ENCODE measurements around the gene GIMAP8. TPM values are rescaled to one million over a fixed set of nuclear protein-coding genes. Genes with fewer than 3 reads are reported as not detected.

Gene GIMAP8
- total RNA-seq, 1 experiment from 2014 or later: 0.10 TPM

- Histone ChIP-seq H3K36me3 (ENCODE audit: control insufficient read depth, insufficient read depth, low read length) (no peaks in the 10 kb centered on the region), H3K4me1 (ENCODE audit: control insufficient read depth, insufficient read depth, low read length) (peaks cover 55% of the 10 kb centered on the region), H3K27ac (ENCODE audit: low read length) (peak overlapping the region; percentile 94), H3K4me3 (ENCODE audit: low read depth in 2 of 2, low read length in 2 of 2) (peak overlapping the region; percentile 61 to 71), H3K9me3 (ENCODE audit: control insufficient read depth, insufficient read depth, low read depth, low read length) (no peaks in the 10 kb centered on the region), H3K27me3 (ENCODE audit: control insufficient read depth, insufficient read depth, low read length) (no peaks in the 10 kb centered on the region)
- no peak for TF ChIP-seq POLR2AphosphoS5 (IDR thresholded peaks at IDR 0.05; ENCODE audit: low read depth, low read length)
- TF ChIP-seq SIN3A (IDR thresholded peaks at IDR 0.05; ENCODE audit: borderline replicate concordance, insufficient read depth, low read depth, low read length): no peak
- no peak for TF ChIP-seq REST (IDR thresholded peaks at IDR 0.05; ENCODE audit: insufficient read depth in 1 of 2, low read depth in 2 of 2, low read length in 1 of 2)
- TF ChIP-seq CTCF (IDR thresholded peaks at IDR 0.05): no peak
- TF ChIP-seq TCF7L2 (IDR thresholded peaks at IDR 0.05; ENCODE audit: low read depth, low read length): no peak
- ChIA-PET POLR2A (no interaction called here), CTCF (interaction anchor here (0.8 kb wide), 1 partner anchor 58 kb away, joined by 4 read pairs; no protein-coding TSS in a partner anchor)
- DNase-seq (ENCODE audit: low read depth, low spot score) (no peak), ATAC-seq (no peak)
- intact Hi-C loops (cut with micrococcal nuclease; ENCODE audit: unreplicated experiment) (no loop called here), in situ Hi-C loops (cut with HindIII; ENCODE audit: low pct_unique_long_range_greater_than_20kb, low sequenced_read_pairs) (no loop called here)
- no TSS peak for BruUV-seq (replicated peaks)
Measured at GRCh38 chr7:150404172-150404804, 46.1 kb upstream of the GIMAP8 start.

GRCh38 chr7:150404805-150405583 lies 45.4 kb upstream of the GIMAP8 start:
- Histone ChIP-seq H3K27ac (ENCODE audit: low read length) (peak overlapping the region; percentile 94), H3K36me3 (ENCODE audit: control insufficient read depth, insufficient read depth, low read length) (no peaks in the 10 kb centered on the region), H3K27me3 (ENCODE audit: control insufficient read depth, insufficient read depth, low read length) (no peaks in the 10 kb centered on the region), H3K4me1 (ENCODE audit: control insufficient read depth, insufficient read depth, low read length) (peaks cover 48% of the 10 kb centered on the region), H3K4me3 (ENCODE audit: low read depth in 2 of 2, low read length in 2 of 2) (peak overlapping the region; percentile 61 to 71), H3K9me3 (ENCODE audit: control insufficient read depth, insufficient read depth, low read depth, low read length) (no peaks in the 10 kb centered on the region)
- no TSS peak for BruUV-seq (replicated peaks)
- TF ChIP-seq SIN3A (IDR thresholded peaks at IDR 0.05; ENCODE audit: borderline replicate concordance, insufficient read depth, low read depth, low read length) (peak; percentile 83; the same call in 1 of the 2 replicates), REST (IDR thresholded peaks at IDR 0.05; ENCODE audit: insufficient read depth in 1 of 2, low read depth in 2 of 2, low read length in 1 of 2) (no peak), POLR2AphosphoS5 (IDR thresholded peaks at IDR 0.05; ENCODE audit: low read depth, low read length) (peak; percentile 31; the same call in 1 of the 2 replicates)
- ATAC-seq: peak; percentile 89
- in situ Hi-C loops (cut with HindIII; ENCODE audit: low pct_unique_long_range_greater_than_20kb, low sequenced_read_pairs): no loop called here
- ChIA-PET POLR2A (no interaction called here), CTCF (interaction anchor here (0.8 kb wide), 1 partner anchor 59 kb away, joined by 4 read pairs; no protein-coding TSS in a partner anchor)
- intact Hi-C loops (cut with micrococcal nuclease; ENCODE audit: unreplicated experiment): no loop called here
- no peak for DNase-seq (ENCODE audit: low read depth, low spot score)
